HEK293T (cell line): Measurements from ENCODE around the gene ALLC.

ENCODE experiments used
- CTCF ChIA-PET: fragments of 350-600 bp; formaldehyde crosslinking; extraction: SDS; loops from one replicate; lab custom pipeline; 2021; ENCODE audit warnings: antibody characterized with exemption, inconsistent platforms; lab: Yijun Ruan, JAX
- POLR2A ChIA-PET: fragments of 350-600 bp; formaldehyde crosslinking; extraction: SDS; loops from one replicate; lab custom pipeline; 2020; ENCODE audit warnings: antibody characterized with exemption, inconsistent platforms; lab: Yijun Ruan, JAX
- DNase-seq: peaks from one replicate; pipeline ENCODE4 v3.0.0; 2012; ENCODE audit warnings: mixed read lengths; ENCODE audit errors: extremely low spot score
- ARNT ChIP-seq: fragments of 450-650 bp; IDR thresholded peaks from 2 replicates; pipeline ENCODE4 v1.6.1; 2017; ENCODE audit warnings: mild to moderate bottlenecking
- BHLHE40 ChIP-seq: fragments of 450-650 bp; IDR thresholded peaks from 2 replicates; pipeline ENCODE4 v1.6.1; 2016; ENCODE audit warnings: mild to moderate bottlenecking, moderate library complexity, borderline replicate concordance
- CTBP1 ChIP-seq: fragments of 450-650 bp; IDR thresholded peaks from 2 replicates; pipeline ENCODE4 v1.6.1; 2016; ENCODE audit warnings: borderline replicate concordance
- ELF4 ChIP-seq: fragments of 450-650 bp; IDR thresholded peaks from 2 replicates; pipeline ENCODE4 v1.6.1; 2017; ENCODE audit warnings: antibody characterized with exemption
- FOXA1 ChIP-seq: fragments of 450-650 bp; IDR thresholded peaks from 2 replicates; pipeline ENCODE4 v1.6.1; 2016; ENCODE audit warnings: mild to moderate bottlenecking
- FOXK2 ChIP-seq: fragments of 450-650 bp; IDR thresholded peaks from 2 replicates; pipeline ENCODE4 v1.6.1; 2016; ENCODE audit warnings: mild to moderate bottlenecking
- FOXM1 ChIP-seq: fragments of 450-650 bp; IDR thresholded peaks from 2 replicates; pipeline ENCODE4 v1.6.1; 2017; ENCODE audit warnings: mild to moderate bottlenecking, borderline replicate concordance
- HDGF ChIP-seq: fragments of 450-650 bp; IDR thresholded peaks from 2 replicates; pipeline ENCODE4 v1.6.1; 2017; ENCODE audit warnings: antibody characterized with exemption, borderline replicate concordance
- L3MBTL2 ChIP-seq: fragments of 450-650 bp; conservative IDR thresholded peaks from 2 replicates; pipeline ENCODE4 v1.6.1; 2016; ENCODE audit warnings: mild to moderate bottlenecking
- LEF1 ChIP-seq: fragments of 450-650 bp; IDR thresholded peaks from 2 replicates; pipeline ENCODE4 v1.6.1; 2017; ENCODE audit warnings: mild to moderate bottlenecking, borderline replicate concordance
- NFRKB ChIP-seq: fragments of 450-650 bp; IDR thresholded peaks from 2 replicates; pipeline ENCODE4 v1.6.1; 2016; ENCODE audit warnings: mild to moderate bottlenecking, moderate library complexity
- PKNOX1 ChIP-seq: fragments of 450-650 bp; IDR thresholded peaks from 2 replicates; pipeline ENCODE4 v1.6.1; 2016
- SP1 ChIP-seq: fragments of 450-650 bp; IDR thresholded peaks from 2 replicates; pipeline ENCODE4 v1.6.1; 2017
- SUZ12 ChIP-seq: fragments of 450-650 bp; IDR thresholded peaks from 2 replicates; pipeline ENCODE4 v1.6.1; 2016; ENCODE audit warnings: mild to moderate bottlenecking
- TARDBP ChIP-seq: fragments of 450-650 bp; IDR thresholded peaks from 2 replicates; pipeline ENCODE4 v1.6.1; 2016
- ZNF384 ChIP-seq: fragments of 450-650 bp; IDR thresholded peaks from 2 replicates; pipeline ENCODE4 v1.6.1; 2016

ALLC gene

DNA sequence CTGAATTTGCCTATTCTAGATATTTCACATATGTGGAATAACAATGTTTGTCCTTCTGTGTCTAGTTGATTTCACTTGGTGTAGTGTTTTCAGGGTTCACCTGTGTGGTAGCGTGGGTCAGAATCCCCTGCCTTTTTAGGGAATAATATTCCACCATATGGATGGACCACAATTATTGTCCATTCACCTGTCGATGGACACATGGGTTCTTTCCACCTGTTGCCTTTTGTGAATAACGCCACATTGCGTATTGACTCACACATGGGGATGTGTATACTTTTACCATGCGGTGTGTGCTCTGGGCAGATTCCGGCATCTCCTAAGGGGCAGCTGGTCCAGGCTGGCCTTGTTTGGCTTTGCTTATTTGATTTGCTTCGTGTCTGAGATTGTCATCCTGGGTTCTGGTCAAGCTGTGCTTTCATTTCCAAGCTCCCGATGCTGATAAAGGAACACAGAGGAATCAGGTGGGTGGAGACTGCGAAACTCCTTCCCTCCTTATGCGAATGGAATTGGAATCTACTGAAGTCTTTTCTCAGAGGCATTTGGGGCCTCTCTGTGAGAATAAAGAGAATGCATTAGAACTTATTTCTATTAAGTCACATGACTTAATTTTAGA is 18.9 kb upstream of the ALLC start:
- no peak for TF ChIP-seq ARNT
- TF ChIP-seq TARDBP = no peak
- TF ChIP-seq L3MBTL2 = no peak
- TF ChIP-seq FOXA1 = no peak
- no peak for TF ChIP-seq SP1
- TF ChIP-seq LEF1 = no peak
- no peak for TF ChIP-seq ZNF384
- no peak for TF ChIP-seq BHLHE40
- TF ChIP-seq FOXK2 = no peak
- no peak for TF ChIP-seq CTBP1
- TF ChIP-seq FOXM1 = no peak
- no peak for TF ChIP-seq SUZ12
- TF ChIP-seq ELF4 = no peak
- TF ChIP-seq HDGF = no peak
- POLR2A ChIA-PET = no interaction called here
- no peak for DNase-seq
- CTCF ChIA-PET = no interaction called here

DNA sequence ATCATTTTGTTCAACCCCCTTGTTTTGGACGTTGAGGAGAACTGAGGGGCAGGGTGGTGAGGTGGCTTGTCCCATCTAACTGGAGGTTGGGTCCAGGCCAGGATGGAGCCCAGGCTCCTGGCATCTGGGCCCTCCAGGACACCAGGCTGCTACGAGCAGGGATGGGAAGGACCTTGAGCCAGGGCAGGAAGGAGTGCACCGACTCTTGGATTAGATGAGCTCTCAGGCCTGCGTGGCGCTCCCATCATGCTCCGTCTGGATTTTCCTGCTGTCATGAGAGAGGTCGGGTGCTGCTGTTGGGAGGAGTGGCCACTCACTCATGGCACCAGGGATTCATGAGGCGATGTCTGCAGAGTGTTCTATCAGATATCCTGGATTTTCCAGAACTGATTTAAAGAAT is 18.3 kb upstream of the ALLC start:
- no peak for DNase-seq
- ChIA-PET CTCF (no interaction called here), POLR2A (no interaction called here)
- TF ChIP-seq NFRKB (no peak), FOXK2 (no peak), SUZ12 (no peak), ARNT (no peak), ELF4 (no peak), L3MBTL2 (no peak), SP1 (no peak), BHLHE40 (no peak), HDGF (no peak), ZNF384 (no peak), TARDBP (no peak), LEF1 (no peak), PKNOX1 (no peak), FOXA1 (no peak), FOXM1 (no peak), CTBP1 (no peak)

DNA sequence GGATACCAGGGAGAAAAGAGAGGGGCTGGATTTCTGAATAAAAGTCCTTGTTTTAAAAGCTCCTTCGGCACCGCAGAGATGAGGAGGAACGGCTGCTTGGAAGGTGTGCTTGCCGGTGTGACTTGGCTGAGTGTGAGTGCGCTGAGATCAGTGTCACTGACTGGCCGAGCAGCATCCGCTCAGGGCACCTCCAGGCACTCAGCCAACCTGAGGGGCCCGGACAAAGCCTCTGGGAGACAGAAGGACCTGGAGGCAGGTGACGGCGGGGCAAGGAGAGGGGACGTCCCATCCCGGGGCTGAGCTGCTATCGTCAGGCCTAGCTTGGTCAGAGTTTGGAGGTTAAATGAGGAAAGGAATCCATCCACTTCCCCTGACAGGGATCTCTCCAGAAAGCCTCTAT is 16.8 kb upstream of the ALLC start:
- ChIA-PET POLR2A (no interaction called here), CTCF (no interaction called here)
- no peak for DNase-seq
- no peak for TF ChIP-seq PKNOX1
- TF ChIP-seq ARNT = no peak
- no peak for TF ChIP-seq ELF4
- TF ChIP-seq CTBP1 = no peak
- no peak for TF ChIP-seq FOXA1
- no peak for TF ChIP-seq TARDBP
- no peak for TF ChIP-seq BHLHE40
- no peak for TF ChIP-seq FOXM1
- TF ChIP-seq HDGF = no peak
- TF ChIP-seq LEF1 = no peak
- TF ChIP-seq NFRKB = no peak
- no peak for TF ChIP-seq SP1
- TF ChIP-seq L3MBTL2 = no peak
- TF ChIP-seq ZNF384 = no peak
- TF ChIP-seq SUZ12 = no peak

DNA sequence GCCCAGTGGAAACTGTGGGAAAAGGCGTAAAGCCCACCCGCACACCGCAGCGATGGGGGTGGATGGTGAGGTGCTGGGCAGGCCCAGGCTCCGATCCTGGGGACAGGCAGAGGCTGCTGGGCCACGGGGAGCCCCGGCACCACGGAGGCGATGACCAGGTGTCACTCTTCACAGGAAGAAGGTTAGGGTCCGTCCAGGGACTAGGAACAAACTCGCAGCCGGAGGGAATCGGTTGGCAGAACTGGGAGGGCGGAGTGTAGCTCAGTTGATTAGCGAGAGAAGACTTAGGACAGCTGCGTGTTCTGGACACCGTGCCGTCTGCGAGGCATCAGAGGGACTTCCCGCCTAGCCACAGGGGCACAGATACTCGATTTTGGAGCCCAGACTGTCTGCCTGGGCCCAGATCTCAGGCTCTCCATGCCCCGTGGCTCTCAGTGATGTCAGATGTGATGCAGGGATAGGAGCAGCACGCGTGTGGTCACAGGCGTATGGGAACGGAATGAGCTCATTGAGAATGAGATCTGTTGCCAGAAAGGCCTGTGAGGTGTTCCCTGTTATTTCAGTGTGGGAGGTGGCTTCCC is 16.1 kb upstream of the ALLC start:
- no peak for DNase-seq
- no peak for TF ChIP-seq ARNT
- TF ChIP-seq CTBP1 = no peak
- no peak for TF ChIP-seq TARDBP
- no peak for TF ChIP-seq NFRKB
- TF ChIP-seq LEF1 = no peak
- no peak for TF ChIP-seq SUZ12
- no peak for TF ChIP-seq L3MBTL2
- no peak for TF ChIP-seq HDGF
- TF ChIP-seq FOXK2 = no peak
- no peak for TF ChIP-seq FOXA1
- ChIA-PET CTCF (interaction anchor here (1.0 to 1.3 kb wide), 2 partner anchors 13 to 22 kb away, joined by 3 to 4 read pairs; no protein-coding TSS in a partner anchor), POLR2A (no interaction called here)

GRCh38 chr2:3642521-3643215 is 15.3 kb upstream of the ALLC start:
- ChIA-PET POLR2A (no interaction called here), CTCF (interaction anchor here (0.5 to 1.3 kb wide), 3 partner anchors 9 to 22 kb away, joined by 3 to 4 read pairs (median 3); no protein-coding TSS in a partner anchor)
- TF ChIP-seq TARDBP = no peak
- TF ChIP-seq NFRKB = no peak
- no peak for TF ChIP-seq FOXA1
- TF ChIP-seq SP1 = no peak
- TF ChIP-seq SUZ12 = no peak
- no peak for TF ChIP-seq ZNF384
- no peak for TF ChIP-seq L3MBTL2
- TF ChIP-seq FOXK2 = no peak
- TF ChIP-seq ARNT = no peak
- TF ChIP-seq PKNOX1 = no peak
- TF ChIP-seq ELF4 = no peak
- no peak for TF ChIP-seq LEF1
- TF ChIP-seq CTBP1 = no peak
- TF ChIP-seq BHLHE40 = no peak
- TF ChIP-seq HDGF = no peak

More at GRCh38 chr2:3642521-3643215, 15.3 kb upstream of the ALLC start:
- DNase-seq = no peak
